ENCODE measurements around the gene BRIX1. TPM values are rescaled to one million over a fixed set of nuclear protein-coding genes. Genes with fewer than 3 reads are reported as not detected.

Gene BRIX1
- total RNA-seq, 1 experiment from 2014 or later, result 76.4 TPM

GRCh38 chr5:34918025-34918424, 2.5 kb downstream of the BRIX1 start:
- H3K9me3 ChIP-seq (ENCODE audit: control insufficient read depth in 1 of 2, insufficient read depth in 1 of 2, low read depth in 1 of 2, low read length in 2 of 2), result no peaks in the 10 kb centered on the region
- H3K4me3 ChIP-seq (replicated peaks in 1 of 2; ENCODE audit: low read depth in 1 of 2, low read length in 2 of 2), result no peak overlapping the region

More at GRCh38 chr5:34918025-34918424, 2.5 kb downstream of the BRIX1 start:
- H3K4me1 ChIP-seq (ENCODE audit: control insufficient read depth in 1 of 2, insufficient read depth in 2 of 2, low read length in 2 of 2), result peaks cover 23 to 46% of the 10 kb centered on the region in 2 experiments
- CTCF ChIA-PET, result no interaction called here
- H3K36me3 ChIP-seq (ENCODE audit: control insufficient read depth in 1 of 2, insufficient read depth in 2 of 2, low read length in 2 of 2), result peaks cover 32 to 34% of the 10 kb centered on the region in 2 experiments
- H2AFZ ChIP-seq (ENCODE audit: low read depth, low read length, poor library complexity, severe bottlenecking), result no peak overlapping the region
- ATAC-seq, result no peak
- H3K4me2 ChIP-seq (ENCODE audit: low read length), result peak overlapping the region; percentile 77; the same call in 1 of the 2 replicates
- DNase-seq (ENCODE audit: low read depth, low spot score), result no peak
- H4K20me1 ChIP-seq (ENCODE audit: insufficient read depth), result peaks cover 20% of the 10 kb centered on the region; the same call in 1 of the 2 replicates
- H3K27me3 ChIP-seq (ENCODE audit: insufficient read depth, low read length), result no peaks in the 10 kb centered on the region
- no peak overlapping the region for H3K9ac ChIP-seq (ENCODE audit: low read length)
- TF ChIP-seq ZBTB33 (IDR thresholded peaks at IDR 0.05; ENCODE audit: extremely low read depth, insufficient replicate concordance, low read length), result no peak
- TF ChIP-seq YY1 (IDR thresholded peaks at IDR 0.05; ENCODE audit: extremely low read depth, insufficient replicate concordance, low read depth, low read length), result no peak
- no peak for TF ChIP-seq MAX (IDR thresholded peaks at IDR 0.05)
- no peak for TF ChIP-seq CEBPB (IDR thresholded peaks at IDR 0.05; ENCODE audit: low read depth)
- no peak for TF ChIP-seq JUND (IDR thresholded peaks at IDR 0.05)
- no peak for TF ChIP-seq ATF3 (IDR thresholded peaks at IDR 0.05)
- no peak for TF ChIP-seq SIN3A (IDR thresholded peaks at IDR 0.05; ENCODE audit: low read depth)
- no peak for TF ChIP-seq RAD21 (IDR thresholded peaks at IDR 0.05; ENCODE audit: low read depth)
- TF ChIP-seq ELF1 (IDR thresholded peaks at IDR 0.05; ENCODE audit: borderline replicate concordance, low read depth), result no peak
- H3K9me2 ChIP-seq (ENCODE audit: insufficient read depth), result no peaks in the 10 kb centered on the region
- no TSS peak for BruUV-seq (replicated peaks)
- intact Hi-C loops (cut with micrococcal nuclease), result no loop called here
- H3K27ac ChIP-seq (ENCODE audit: low read depth, low read length), result no peak overlapping the region; the same call in 1 of the 2 replicates
- RAD21 ChIA-PET (ENCODE audit: low non-redundant PET in 1 of 2, low total read pairs in 2 of 2, uncharacterized antibody in 2 of 2, unreplicated experiment in 2 of 2), result no interaction called here
- POLR2A ChIA-PET, result no interaction called here
- H3K79me2 ChIP-seq (ENCODE audit: insufficient read depth, low read length), result peaks cover 97% of the 10 kb centered on the region

Data from HCT116 (cell line).